ENCODE measurements around the gene TNFAIP3.

TNFAIP3 gene

DNA sequence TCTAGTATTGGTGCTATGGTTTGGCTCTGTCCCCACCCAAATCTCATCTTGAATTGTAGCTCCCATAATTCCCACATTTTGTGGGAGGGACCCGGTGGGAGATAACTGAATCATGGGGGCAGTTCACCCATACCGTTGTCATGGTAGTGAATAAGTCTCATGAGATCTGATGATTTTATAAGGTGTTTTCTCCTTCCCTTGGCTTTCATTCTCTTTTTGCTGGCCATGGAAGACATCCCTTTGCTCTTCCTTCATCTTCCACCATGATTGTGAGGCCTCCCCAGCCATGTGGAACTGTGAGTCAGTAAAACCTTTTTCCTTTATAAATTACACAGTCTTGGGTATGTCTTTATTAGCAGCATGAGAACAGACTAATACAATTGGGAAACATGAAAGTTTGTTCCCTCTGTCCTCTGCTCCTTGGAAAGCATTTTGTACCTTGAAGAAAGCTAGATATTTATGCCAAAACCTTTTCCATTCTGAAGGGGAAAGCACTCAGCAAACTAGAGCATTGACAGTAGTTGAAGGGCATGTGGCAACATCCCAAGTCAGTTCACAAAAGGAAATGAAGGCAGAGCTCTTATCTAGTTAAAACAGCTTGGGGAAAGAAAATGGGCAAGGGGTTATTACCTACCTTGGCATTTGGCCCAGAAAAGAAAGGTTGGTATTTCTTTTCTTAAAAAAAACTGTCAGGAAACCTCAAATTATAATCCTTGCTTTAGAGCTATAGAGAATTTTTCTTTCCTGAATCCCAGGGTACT lies 10.7 kb upstream of the TNFAIP3 start:
- Histone ChIP-seq H3K79me2 (ENCODE audit: insufficient read depth, low read length) (no peaks in the 10 kb centered on the region), H3K4me2 (ENCODE audit: low read depth, low read length, poor library complexity, severe bottlenecking) (no peak overlapping the region), H2AFZ (ENCODE audit: low read depth, low read length, severe bottlenecking) (no peak overlapping the region), H3K9me3 (ENCODE audit: insufficient read depth, low read length) (no peaks in the 10 kb centered on the region), H3K27ac (ENCODE audit: low read depth, low read length) (no peak overlapping the region), H3K9me2 (replicated peaks; ENCODE audit: insufficient read depth, low read length) (no peaks in the 10 kb centered on the region), H4K20me1 (ENCODE audit: low read depth, low read length) (no peaks in the 10 kb centered on the region), H3K36me3 (ENCODE audit: low read length) (no peaks in the 10 kb centered on the region), H3K9ac (ENCODE audit: low read length) (no peak overlapping the region), H3F3A (ENCODE audit: insufficient read depth) (no peaks in the 10 kb centered on the region), H3K4me3 (ENCODE audit: insufficient read depth, low read length, poor library complexity, severe bottlenecking) (no peak overlapping the region), H3K27me3 (ENCODE audit: low read length) (no peaks in the 10 kb centered on the region)
- no peak for TF ChIP-seq EZH2phosphoT487 (conservative IDR thresholded peaks at IDR 0.05; ENCODE audit: low read length)

DNA sequence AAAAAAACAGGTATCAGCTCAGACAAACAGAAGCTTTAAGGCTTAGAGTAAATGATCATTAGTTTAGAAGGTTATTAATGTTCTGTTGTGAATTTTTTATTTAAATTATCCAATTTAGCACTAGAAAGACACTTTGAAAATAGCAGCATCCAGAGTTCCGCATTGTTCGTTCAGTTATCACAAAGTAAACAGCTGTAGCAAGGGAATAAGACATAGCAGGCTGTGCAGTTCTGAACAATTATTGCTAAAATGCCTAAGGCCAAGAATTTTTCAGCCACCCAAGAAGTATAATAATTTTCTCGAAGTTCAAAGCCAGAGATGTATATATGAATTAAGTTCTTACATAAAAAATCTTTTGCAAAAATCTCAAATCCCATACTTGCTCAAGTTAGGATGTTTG lies 8.0 kb upstream of the TNFAIP3 start:
- H3K9ac ChIP-seq (ENCODE audit: low read length): no peak overlapping the region
- no peaks in the 10 kb centered on the region for H3K79me2 ChIP-seq (ENCODE audit: insufficient read depth, low read length)
- H3K36me3 ChIP-seq (ENCODE audit: low read length): no peaks in the 10 kb centered on the region
- H3K4me3 ChIP-seq (ENCODE audit: insufficient read depth, low read length, poor library complexity, severe bottlenecking): no peak overlapping the region
- no peaks in the 10 kb centered on the region for H4K20me1 ChIP-seq (ENCODE audit: low read depth, low read length)
- H2AFZ ChIP-seq (ENCODE audit: low read depth, low read length, severe bottlenecking): no peak overlapping the region
- H3F3A ChIP-seq (ENCODE audit: insufficient read depth): no peaks in the 10 kb centered on the region
- H3K9me2 ChIP-seq (replicated peaks; ENCODE audit: insufficient read depth, low read length): no peaks in the 10 kb centered on the region
- TF ChIP-seq, protein P1, sequence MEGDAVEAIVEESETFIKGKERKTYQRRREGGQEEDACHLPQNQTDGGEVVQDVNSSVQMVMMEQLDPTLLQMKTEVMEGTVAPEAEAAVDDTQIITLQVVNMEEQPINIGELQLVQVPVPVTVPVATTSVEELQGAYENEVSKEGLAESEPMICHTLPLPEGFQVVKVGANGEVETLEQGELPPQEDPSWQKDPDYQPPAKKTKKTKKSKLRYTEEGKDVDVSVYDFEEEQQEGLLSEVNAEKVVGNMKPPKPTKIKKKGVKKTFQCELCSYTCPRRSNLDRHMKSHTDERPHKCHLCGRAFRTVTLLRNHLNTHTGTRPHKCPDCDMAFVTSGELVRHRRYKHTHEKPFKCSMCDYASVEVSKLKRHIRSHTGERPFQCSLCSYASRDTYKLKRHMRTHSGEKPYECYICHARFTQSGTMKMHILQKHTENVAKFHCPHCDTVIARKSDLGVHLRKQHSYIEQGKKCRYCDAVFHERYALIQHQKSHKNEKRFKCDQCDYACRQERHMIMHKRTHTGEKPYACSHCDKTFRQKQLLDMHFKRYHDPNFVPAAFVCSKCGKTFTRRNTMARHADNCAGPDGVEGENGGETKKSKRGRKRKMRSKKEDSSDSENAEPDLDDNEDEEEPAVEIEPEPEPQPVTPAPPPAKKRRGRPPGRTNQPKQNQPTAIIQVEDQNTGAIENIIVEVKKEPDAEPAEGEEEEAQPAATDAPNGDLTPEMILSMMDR (IDR thresholded peaks at IDR 0.05; ENCODE audit: insufficient read depth, low read length, poor library complexity, severe bottlenecking): no peak
- no peak for TF ChIP-seq EZH2phosphoT487 (conservative IDR thresholded peaks at IDR 0.05; ENCODE audit: low read length)
- no peaks in the 10 kb centered on the region for H3K9me3 ChIP-seq (ENCODE audit: insufficient read depth, low read length)
- H3K27me3 ChIP-seq (ENCODE audit: low read length): no peaks in the 10 kb centered on the region
- H3K4me2 ChIP-seq (ENCODE audit: low read depth, low read length, poor library complexity, severe bottlenecking): no peak overlapping the region
- H3K27ac ChIP-seq (ENCODE audit: low read depth, low read length): no peak overlapping the region

DNA sequence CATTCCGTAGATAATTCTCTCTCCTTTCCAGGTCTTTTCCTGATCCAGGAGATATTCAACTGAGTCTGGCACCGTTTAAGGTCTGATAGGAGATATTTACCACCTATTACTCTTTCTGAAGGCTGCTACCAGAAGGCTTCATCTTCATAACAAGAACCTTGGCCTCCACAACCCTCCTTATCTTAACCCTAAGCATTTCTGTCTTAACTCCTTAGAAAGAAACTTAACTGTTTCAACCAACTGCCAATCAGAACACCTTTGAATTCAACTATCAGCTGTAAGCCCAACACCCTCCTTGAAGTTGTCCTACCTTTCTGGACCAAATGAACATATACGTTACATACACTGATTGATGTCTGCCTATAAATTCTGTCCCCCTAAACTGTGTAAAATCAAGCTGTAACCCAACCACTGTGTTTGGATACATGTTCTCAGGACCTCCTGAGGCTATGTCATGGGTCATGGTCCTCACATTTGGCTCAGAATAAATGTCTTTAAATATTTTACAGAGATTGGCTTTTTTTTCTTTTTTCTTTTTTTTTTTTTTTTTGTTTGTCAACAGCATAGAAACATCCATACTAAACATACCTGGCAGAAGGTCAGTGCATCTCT lies 6.6 kb upstream of the TNFAIP3 start:
- Histone ChIP-seq H3K4me3 (ENCODE audit: insufficient read depth, low read length, poor library complexity, severe bottlenecking) (no peak overlapping the region), H3F3A (ENCODE audit: insufficient read depth) (no peaks in the 10 kb centered on the region), H3K4me2 (ENCODE audit: low read depth, low read length, poor library complexity, severe bottlenecking) (no peak overlapping the region), H3K9me3 (ENCODE audit: insufficient read depth, low read length) (no peaks in the 10 kb centered on the region), H3K27ac (ENCODE audit: low read depth, low read length) (no peak overlapping the region), H3K27me3 (ENCODE audit: low read length) (no peaks in the 10 kb centered on the region), H4K20me1 (ENCODE audit: low read depth, low read length) (no peaks in the 10 kb centered on the region), H3K36me3 (ENCODE audit: low read length) (no peaks in the 10 kb centered on the region), H3K79me2 (ENCODE audit: insufficient read depth, low read length) (no peaks in the 10 kb centered on the region), H3K9me2 (replicated peaks; ENCODE audit: insufficient read depth, low read length) (no peaks in the 10 kb centered on the region), H3K9ac (ENCODE audit: low read length) (no peak overlapping the region), H2AFZ (ENCODE audit: low read depth, low read length, severe bottlenecking) (no peak overlapping the region)
- TF ChIP-seq, protein P1 (IDR thresholded peaks at IDR 0.05; ENCODE audit: insufficient read depth, low read length, poor library complexity, severe bottlenecking): no peak
